ENCODE results near the gene IP6K3. TPM values are rescaled to one million over a fixed set of nuclear protein-coding genes. Genes with fewer than 3 reads are reported as not detected.

IP6K3 gene
- total and polyA plus RNA-seq, 3 donors from 2014 or later = 0.15 to 0.16 TPM; not detected in 1

- no peaks in the 10 kb centered on the region for H3K9me3 ChIP-seq
These were observed 70.1 kb downstream of the IP6K3 start for GRCh38 chr6:33676416-33677142.

GRCh38 chr6:33675968-33676367 is 70.7 kb downstream of the IP6K3 start:
- Histone ChIP-seq H3K4me1 (no peaks in the 10 kb centered on the region), H3K27ac (no peak overlapping the region), H3K4me3 (no peak overlapping the region), H3K9me3 (no peaks in the 10 kb centered on the region), H3K36me3 (ENCODE audit: low read depth, missing control alignments) (no peaks in the 10 kb centered on the region), H3K27me3 (no peaks in the 10 kb centered on the region)
- TF ChIP-seq CTCF (IDR thresholded peaks at IDR 0.05) = no peak
- TF ChIP-seq POLR2A (IDR thresholded peaks at IDR 0.05) = no peak
- 96 to 97% methylated on average over 7 of the region's 7 CpGs for WGBS, 2 donors
- DNase-seq = no peak
- intact Hi-C loops (cut with DNase I; ENCODE audit: low total_unique reads) = no loop called here

More at GRCh38 chr6:33676416-33677142, 70.1 kb downstream of the IP6K3 start:
- H3K4me3 ChIP-seq = no peak overlapping the region
- H3K27me3 ChIP-seq = no peaks in the 10 kb centered on the region
- whole genome bisulfite sequencing, 2 donors = 85 to 91% methylated on average over 13 to 15 of the region's 15 CpGs
- no peaks in the 10 kb centered on the region for H3K4me1 ChIP-seq
- no peak for DNase-seq
- H3K27ac ChIP-seq = no peak overlapping the region
- H3K36me3 ChIP-seq (ENCODE audit: low read depth, missing control alignments) = no peaks in the 10 kb centered on the region
- intact Hi-C loops (cut with DNase I; ENCODE audit: low total_unique reads) = no loop called here
- TF ChIP-seq POLR2A (IDR thresholded peaks at IDR 0.05) = no peak
- TF ChIP-seq CTCF (IDR thresholded peaks at IDR 0.05) = no peak

GRCh38 chr6:33673851-33674250 is 72.9 kb downstream of the IP6K3 start:
- no peak for DNase-seq
- TF ChIP-seq CTCF (IDR thresholded peaks at IDR 0.05) (no peak), POLR2A (IDR thresholded peaks at IDR 0.05) (no peak)
- Histone ChIP-seq H3K4me1 (no peaks in the 10 kb centered on the region), H3K27ac (no peak overlapping the region), H3K4me3 (no peak overlapping the region), H3K27me3 (no peaks in the 10 kb centered on the region), H3K36me3 (ENCODE audit: low read depth, missing control alignments) (no peaks in the 10 kb centered on the region), H3K9me3 (no peaks in the 10 kb centered on the region)
- intact Hi-C loops (cut with DNase I; ENCODE audit: low total_unique reads) = no loop called here
- 88 to 100% methylated on average over 1 to 7 of the region's 7 CpGs for WGBS, 2 donors

- intact Hi-C loops (cut with DNase I; ENCODE audit: low total_unique reads) = no loop called here
- TF ChIP-seq CTCF (IDR thresholded peaks at IDR 0.05) = peak in 2 of 3 experiments; percentile 26 to 42
- TF ChIP-seq POLR2A (IDR thresholded peaks at IDR 0.05) = no peak
These were observed 73.9 kb downstream of the IP6K3 start for GRCh38 chr6:33672808-33673207.

DNA sequence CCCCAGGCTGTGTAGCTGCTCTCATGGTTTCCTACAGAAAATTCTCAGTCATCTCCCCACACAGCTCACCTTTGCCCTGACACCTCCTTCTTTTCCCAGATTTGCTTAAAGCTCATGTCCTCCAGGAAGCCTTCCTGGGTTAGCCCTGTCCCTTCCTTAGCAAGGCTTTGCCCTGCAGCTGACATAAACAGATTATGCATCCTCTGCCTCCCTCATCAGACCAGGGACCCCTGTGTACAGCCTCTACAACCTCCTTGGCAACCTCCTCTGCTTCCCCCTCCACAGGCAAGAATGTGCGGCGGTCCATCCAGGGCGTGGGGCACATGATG is 75.0 kb downstream of the IP6K3 start:
- intact Hi-C loops (cut with DNase I; ENCODE audit: low total_unique reads) = no loop called here
- 89 to 90% methylated on average over 3 of the region's 3 CpGs for WGBS, 2 donors
- DNase-seq = no peak

More at GRCh38 chr6:33672808-33673207, 73.9 kb downstream of the IP6K3 start:
- no peaks in the 10 kb centered on the region for H3K9me3 ChIP-seq
- no peaks in the 10 kb centered on the region for H3K36me3 ChIP-seq (ENCODE audit: low read depth, missing control alignments)
- H3K27ac ChIP-seq = no peak overlapping the region
- H3K27me3 ChIP-seq = no peaks in the 10 kb centered on the region
- DNase-seq = peak; percentile 80
- no peaks in the 10 kb centered on the region for H3K4me1 ChIP-seq
- H3K4me3 ChIP-seq = no peak overlapping the region
- WGBS, 2 donors = 27 to 51% methylated on average over 4 to 5 of the region's 5 CpGs

More for the DNA sequence above, 75.0 kb downstream of the IP6K3 start:
- TF ChIP-seq CTCF (IDR thresholded peaks at IDR 0.05) = no peak
- TF ChIP-seq POLR2A (IDR thresholded peaks at IDR 0.05) = no peak
- no peak overlapping the region for H3K27ac ChIP-seq
- no peaks in the 10 kb centered on the region for H3K36me3 ChIP-seq (ENCODE audit: low read depth, missing control alignments)
- no peaks in the 10 kb centered on the region for H3K4me1 ChIP-seq
- no peaks in the 10 kb centered on the region for H3K9me3 ChIP-seq
- H3K4me3 ChIP-seq = no peak overlapping the region
- no peaks in the 10 kb centered on the region for H3K27me3 ChIP-seq

Data from testis (tissue), 3 donors.